Activated T-cell treated with anti-CD3 and anti-CD28 coated beads for 4 hours (primary cell): ENCODE data around the gene ATG7.

ENCODE experiments used
- DNase-seq: peaks from one replicate; pipeline ENCODE4 v3.0.0-alpha.2; 2020

Gene ATG7

DNA sequence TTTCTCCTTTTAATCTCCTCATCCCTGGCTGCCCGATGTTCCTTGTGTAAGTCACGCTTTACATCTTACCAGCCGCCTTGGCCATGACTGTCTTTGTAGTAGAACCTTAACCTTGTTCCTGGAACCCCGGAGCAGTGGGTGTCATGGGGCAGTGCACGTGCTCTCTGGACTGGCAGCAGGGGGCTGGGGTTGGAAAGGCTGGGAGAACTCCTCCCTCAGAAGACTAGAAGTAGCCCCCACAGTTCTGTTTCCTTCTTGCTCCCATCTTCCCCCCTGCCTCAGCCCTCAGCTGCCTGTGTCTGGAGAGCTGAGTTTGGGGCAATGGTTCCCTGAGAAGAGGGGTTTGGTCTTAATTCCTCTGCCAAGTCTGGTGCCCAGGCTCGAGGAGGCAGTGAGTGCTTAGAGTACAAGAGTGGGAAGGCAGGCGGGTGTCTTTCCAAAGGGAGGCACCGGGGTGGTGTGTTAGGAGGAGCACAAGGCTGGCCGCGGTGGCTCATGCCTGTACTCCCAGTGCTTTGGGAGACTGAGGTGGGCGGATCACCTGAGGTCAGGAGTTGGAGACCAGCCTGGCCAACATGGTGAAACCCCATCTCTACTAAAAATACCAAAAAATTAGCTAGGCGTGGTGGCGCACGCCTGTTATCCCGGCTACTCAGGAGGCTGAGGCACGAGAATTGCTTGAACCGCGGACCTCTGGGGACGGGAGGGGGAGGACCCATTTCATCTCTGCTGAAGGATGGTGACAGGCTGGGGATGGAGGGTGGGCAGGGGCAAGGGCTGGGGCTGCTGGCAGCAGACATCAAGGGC is 271.1 kb downstream of the ATG7 start:
- DNase-seq, result no peak

- no peak for DNase-seq
Observed at GRCh38 chr3:11543948-11544387, 271.8 kb downstream of the ATG7 start.

DNA sequence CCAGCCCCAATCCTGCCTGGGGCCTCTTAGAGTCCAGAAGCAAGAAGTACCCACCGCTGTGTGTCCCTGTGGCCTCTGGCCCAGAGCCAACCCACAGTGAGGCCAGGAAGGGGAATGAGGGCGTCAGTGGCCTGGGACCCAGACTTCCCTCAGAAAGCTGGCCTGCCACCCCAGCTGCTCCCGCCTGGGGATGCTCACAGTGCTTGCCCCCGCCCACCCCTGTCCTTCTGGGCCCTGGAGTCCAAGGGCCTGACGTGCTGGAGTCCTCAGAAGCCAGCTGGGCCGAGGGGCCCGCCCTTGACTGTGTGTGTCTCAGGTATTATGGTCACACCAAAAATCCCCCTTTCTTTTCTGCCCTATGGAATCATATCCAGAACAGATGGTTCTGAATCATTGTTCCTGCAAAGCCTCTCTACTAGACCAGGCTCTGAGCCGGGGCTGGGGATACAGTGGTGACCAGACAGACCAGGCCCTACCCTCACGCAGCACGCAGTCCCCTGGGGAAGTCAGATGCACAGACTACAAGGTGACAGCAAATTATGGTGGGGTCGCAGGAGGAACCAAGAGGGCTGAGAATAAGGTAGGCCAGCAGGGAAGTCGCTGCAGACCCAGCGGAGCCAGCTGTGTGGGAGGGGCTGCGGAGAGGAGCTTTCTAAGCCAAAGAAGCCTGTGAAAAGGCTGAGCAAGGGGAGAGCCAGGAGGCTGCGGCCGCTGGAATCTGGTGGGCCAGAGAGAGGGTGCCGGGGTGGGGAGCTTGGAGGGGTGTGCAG is 272.4 kb downstream of the ATG7 start:
- DNase-seq, result no peak

DNA sequence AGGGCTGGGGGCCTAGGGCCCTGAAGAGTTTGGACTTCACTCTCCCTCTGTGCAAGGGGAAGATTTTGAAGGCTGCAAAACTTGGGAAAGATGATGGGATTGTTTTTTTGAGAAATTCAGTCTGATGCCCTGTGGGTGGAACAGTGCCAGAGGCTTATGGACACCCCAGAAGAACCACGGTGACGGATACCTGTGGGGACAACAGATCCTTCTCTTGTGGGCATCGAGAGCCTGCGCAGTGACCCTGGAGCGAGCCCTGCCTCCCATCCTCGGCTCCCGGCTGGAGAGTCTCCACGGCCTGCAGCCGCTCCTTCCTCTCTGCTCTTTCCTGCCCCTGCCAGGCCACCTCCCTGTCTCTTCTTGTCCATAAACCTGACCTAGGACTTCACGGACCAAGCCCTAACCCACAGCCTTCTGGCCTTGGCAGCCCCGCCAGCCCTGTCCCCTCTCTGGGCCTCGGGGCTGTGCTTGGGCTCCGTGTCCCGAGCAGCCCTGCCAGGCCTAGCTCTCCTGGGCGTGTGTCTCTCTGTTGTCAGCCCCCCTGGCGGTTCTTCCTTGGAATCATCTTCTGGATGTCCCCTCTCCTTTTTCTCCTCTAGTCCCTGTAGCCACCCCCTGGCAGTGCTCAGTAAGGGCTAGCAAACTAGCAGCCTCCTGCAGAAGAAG is 273.1 kb downstream of the ATG7 start:
- DNase-seq, result no peak

DNA sequence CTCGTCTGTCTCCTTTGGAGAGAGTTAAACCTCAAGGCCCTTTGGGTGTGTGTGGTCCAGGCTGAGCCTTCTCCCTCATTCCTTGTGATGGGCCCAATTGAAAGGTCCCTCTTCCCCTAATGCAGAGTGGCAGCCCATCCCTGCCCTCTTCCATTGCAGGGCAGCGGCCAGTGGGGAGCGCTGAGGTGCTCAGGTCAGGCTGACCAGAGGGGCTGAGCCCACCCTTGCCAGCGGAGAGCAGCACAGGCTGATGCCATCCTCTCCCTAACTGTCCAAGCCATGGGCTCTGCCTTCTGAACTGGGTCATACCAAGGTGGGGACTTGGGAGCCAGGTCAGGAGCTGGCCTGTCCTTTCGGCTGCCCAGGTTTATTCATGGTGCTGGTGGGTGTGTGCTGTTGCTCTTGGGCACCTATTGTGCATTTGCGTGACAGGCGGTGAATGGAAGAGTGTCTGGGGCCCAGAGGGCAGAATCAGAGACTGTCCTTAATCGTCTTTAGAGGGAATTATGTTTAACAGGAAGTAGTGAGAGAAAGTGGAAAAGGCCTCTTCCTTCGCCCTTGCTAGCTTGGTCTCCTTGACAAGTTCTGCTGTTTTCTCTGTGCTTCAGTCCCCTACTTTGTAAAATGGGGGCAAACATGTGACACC is 274.6 kb downstream of the ATG7 start:
- no peak for DNase-seq

DNA sequence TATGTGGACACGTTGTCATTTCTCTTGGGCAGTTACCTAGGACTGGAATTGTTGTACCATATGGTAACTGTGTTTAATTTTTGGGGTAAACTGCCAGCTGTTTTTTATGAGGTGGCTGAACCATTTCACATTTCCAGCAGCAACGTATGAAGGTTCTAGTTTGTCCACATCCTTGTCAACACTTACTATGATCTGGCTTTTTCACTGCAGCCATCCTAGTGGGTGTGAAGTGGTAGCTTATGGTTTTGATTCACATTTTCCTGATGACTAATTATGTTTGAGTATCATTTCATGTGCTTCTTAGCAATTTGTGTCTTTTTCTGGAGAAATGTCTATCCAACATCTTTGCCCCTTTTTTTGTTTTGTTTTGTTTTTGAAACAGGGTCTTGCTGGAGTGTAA is 275.3 kb downstream of the ATG7 start:
- DNase-seq, result no peak

DNA sequence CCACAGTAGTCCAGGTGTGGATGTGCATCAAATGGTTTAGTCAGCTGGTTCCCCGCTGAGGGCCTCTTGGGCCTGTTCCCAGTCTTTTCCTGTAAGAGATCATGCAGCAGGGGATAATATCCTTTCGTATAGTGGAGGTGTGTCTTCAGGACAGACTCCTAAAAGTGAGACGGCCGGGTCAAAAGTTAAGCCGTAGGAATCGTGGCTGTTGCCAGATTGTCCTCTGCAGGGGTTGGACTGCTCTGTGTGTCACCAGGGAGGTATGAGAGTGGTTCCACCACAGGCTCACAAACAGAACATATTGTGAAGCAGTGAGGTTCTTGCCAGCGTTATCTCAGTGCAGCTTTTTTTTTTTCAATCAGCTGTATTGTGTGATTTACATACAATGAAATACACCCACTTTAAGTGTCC is 276.5 kb downstream of the ATG7 start:
- no peak for DNase-seq

GRCh38 chr3:11549580-11550140 is 277.5 kb downstream of the ATG7 start:
- no peak for DNase-seq

DNA sequence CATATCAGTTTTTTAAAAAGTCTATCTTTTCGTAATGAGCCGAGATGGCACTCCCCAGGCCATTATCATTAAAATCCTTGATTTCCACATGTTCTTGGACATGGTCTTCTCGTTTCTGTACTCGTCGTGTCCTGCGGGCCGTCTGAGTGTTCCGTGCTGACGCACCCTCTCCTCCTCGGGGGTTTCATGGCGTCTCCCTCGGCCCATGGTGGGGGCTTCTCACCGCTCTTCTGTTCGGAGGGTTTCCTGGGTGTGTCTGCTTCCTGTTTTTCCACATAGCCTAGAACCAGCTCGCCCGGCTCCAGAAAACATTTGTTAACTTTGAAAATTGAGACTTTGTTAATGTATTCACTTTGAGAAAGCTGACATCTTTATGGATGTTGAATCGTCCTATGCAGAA is 278.8 kb downstream of the ATG7 start:
- DNase-seq, result no peak

DNA sequence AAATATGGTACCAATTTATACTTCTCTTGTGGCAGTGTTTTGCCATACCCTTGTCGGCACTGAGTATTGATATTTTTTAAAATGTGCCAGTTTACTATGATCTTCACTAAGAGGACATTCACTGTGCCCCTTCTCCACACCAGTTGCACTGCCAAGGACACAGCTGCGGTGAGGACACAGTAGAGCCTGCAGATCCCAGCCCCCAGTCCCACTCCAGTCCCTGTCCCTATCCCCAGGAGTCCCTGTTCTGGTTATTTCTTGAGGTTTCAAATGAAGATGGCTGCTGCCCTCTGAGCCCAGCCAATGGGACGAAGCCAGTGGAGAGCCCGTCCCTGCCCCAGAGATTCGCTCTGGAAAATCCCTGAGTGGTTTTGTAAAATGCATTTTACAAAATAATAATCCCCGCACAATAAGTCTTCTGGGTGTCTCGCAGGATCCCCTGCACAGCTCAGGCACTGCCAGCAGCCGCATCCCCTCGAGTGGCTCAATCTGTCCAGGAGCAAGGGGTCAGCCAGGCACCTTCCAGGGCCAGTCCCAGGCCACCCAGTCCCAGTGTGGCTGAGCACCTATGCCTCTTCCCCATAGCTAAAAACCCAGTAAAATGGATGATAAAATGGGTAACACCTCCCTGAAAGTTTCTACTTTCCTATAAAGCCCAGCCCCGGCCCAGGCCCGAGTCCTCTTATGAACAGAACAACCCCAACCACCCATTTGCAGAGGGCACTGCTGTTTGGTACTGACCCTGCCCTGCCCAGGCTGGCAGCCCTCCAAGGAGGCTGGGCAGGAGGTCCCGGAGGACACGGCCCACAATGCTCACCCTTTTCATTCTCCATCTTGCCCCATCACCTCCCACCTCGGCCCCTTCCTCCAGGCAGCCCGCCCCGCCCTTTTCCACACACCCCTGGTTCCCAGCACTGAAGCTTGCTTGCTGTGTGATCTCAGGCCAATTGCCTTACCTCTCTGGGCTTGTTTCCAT is 280.4 kb downstream of the ATG7 start:
- DNase-seq, result no peak

GRCh38 chr3:11553436-11554235 is 281.4 kb downstream of the ATG7 start:
- no peak for DNase-seq

- DNase-seq, result no peak
Observed at GRCh38 chr3:11554236-11554610, 282.0 kb downstream of the ATG7 start.

DNA sequence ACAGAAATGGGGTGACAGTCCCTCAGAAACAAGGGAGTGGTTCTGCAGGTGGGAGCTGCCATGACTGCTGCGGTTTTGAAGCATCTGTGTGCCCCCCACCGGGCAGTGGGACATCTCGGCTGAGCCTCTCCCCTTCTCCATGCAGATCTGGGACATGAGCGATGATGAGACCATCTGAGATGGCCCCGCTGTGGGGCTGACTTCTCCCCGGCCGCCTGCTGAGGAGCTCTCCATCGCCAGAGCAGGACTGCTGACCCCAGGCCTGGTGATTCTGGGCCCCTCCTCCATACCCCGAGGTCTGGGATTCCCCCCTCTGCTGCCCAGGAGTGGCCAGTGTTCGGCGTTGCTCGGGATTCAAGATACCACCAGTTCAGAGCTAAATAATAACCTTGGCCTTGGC is 282.5 kb downstream of the ATG7 start:
- no peak for DNase-seq

- no peak for DNase-seq
Observed at GRCh38 chr3:11555211-11555782, 283.1 kb downstream of the ATG7 start.

DNA sequence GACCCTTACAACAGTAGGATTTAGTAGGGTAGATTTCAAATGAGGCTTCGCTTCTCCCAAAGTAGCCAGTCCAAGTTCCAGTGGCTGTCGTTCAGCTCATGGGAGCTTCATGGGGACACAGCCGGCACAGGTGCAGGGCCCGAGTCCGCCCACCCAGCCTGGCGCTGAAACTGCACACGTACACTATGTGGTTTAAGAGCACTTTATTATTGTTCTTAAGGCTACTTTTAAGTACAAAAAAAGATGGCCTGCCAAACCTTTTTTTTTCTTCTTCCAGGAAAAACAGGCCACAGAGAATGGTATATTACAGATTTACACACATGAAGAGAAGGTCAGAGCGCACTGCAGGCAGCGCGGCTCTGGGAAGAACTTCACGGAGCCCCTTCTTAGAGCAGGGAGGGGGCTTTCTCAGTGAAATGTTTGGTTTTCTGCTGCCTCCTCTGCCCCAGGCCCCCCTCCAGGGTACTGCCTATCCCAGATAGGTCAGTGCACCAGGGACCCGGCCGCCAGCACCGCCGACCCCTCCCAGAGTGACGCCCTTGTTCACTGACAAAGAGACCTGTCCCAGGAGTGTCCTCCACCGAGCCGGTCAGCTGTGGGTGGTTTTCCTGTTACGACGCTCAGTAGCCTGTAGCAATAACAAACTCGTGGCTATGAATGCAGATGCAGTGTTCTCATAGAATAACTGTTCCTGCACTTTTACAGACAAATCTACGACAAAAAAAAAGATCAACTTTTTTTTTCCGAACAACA is 283.9 kb downstream of the ATG7 start:
- no peak for DNase-seq

DNA sequence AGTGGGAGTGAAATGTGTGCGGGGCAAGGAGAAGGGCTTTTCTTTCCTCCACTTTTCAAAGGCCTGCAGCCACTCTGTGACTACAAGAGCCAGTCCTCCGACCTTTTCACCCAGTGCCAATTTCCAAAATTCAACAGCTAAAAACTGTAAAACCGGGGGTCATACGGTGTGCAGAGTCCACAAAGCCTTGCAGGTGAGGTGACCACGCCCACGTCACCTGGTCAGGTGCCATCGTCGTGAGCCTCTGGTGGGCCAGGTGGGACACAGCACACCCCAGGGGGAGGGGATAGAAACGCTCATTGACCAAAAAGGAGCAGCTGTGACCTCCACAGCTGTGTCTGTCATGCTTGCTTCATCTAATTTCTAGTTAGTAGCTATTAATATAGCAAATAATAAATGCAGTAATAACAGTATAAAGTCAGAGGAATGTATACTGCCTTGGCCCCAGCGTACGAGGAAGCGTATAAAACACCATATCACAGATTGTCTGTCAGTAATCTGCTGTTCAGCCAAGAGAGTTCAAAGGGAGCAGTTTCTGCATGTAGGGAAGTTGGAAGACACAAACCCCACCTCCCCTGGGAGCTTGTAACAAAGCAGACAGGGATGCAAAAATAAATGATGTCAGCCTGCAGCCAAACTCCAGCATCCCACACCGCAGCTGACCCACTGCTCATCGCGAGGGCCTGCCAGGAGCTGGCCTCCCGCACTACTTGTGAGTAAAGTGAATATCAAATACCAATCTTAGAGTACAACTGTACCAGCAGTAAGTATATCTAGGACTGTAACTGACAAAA is 284.9 kb downstream of the ATG7 start:
- DNase-seq, result no peak

DNA sequence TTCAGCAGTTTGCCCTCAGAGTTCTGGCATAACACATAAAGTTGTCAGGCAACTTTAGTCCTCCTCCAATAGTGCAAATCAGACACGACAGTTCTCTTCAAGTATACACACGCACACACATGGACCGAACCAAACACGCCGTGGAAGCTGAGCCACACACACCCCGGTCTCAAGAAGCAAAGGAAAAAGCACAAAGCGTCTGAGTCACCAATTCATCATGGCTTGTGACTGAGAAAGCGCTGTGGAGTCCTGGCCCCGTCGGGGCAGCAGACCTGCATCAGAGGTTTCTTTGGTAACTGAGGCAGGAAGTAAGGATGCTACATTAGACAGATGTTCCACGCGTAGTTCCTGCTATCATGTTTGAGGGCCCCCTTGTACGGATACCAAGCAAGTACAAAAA is 285.8 kb downstream of the ATG7 start:
- DNase-seq, result no peak

DNA sequence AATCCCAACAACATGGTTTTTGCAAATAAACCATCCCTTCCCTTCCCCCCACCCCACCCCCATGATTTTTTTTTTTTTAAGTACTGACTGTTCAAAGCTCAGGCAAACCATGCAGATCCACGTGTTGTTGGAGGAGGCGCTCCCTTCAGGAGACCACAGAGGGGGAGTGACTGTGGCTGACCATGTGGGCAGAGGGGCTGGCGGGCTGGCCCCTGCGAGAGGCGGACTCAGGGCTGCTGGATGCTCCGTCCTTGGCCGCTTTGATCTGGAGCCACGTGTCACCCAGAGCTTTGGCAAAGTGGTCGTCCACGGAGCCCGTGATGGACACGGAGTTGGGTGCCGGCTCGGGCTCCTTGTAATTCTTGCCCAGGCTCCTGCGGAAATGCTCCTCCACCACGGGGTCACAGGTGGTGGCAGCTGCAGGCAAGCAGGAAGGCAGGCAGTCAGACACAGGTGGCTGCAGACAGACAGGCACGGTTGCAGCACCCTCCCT is 286.3 kb downstream of the ATG7 start:
- no peak for DNase-seq
